HL-60/S4 treated with phorbol 12-myristate 13-acetate at 8.2 ng/mL for 4 days and 3 days (cell line): ENCODE measurements around the gene SIX3.

Experiments used
- in situ Hi-C: fragments of 300-500 bp; cut with MboI; formaldehyde crosslinking; loops from 2 replicates; pipeline ENCODE4 v1.15.0; 2022; ENCODE audit warnings: low sequenced_read_pairs

The SIX3 gene

GRCh38 chr2:44980751-44981713 lies 39.5 kb downstream of the SIX3 start:
- in situ Hi-C loops: loop anchor here (10.0 to 25.0 kb wide), 2 partner anchors 514 to 606 kb away; no protein-coding TSS in a partner anchor

- in situ Hi-C loops: loop anchor here (10.0 to 25.0 kb wide), 2 partner anchors 513 to 606 kb away; no protein-coding TSS in a partner anchor
Observed at GRCh38 chr2:44981714-44982108, 40.2 kb downstream of the SIX3 start.

DNA sequence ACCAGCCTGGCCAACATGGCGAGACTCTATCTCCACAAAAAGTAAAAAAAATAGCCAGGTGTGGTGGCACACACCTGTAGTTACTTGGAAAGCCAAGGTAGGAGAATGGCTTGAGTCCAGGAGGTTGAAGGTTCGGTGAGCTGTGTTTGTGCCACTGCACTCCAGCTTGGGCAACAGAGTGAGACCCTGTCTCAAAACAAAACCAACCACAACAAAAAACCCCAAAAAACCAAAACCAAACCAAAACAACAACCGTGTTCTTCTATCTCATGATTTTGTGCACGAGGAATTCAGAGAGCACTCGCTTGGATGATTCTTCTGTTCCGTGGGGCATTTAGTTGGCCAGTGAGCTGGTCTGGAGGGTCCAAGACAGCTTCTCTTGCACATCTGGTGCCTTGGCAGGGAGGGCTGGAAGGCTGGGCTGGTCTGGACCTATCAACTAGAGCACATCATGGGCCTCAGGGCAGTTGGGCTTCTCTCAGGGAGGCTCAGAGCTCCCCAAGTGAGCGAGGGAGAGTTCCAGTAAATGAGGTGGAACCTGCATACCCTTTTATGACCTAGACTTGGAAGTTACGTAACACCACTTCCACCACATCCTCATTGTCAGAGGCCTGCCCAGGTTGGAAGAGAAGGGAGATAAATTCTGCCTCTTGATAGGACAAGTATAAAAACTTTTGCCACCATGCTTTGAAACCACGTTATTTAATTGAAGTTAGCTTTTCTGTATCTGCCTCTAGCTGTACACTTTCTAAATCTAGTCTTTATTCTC lies 42.5 kb downstream of the SIX3 start:
- in situ Hi-C loops: loop anchor here (10.0 to 25.0 kb wide), 2 partner anchors 511 to 603 kb away; no protein-coding TSS in a partner anchor

- in situ Hi-C loops: loop anchor here (10.0 to 25.0 kb wide), 2 partner anchors 506 to 598 kb away; no protein-coding TSS in a partner anchor
Observed at GRCh38 chr2:44989176-44989575, 47.7 kb downstream of the SIX3 start.

DNA sequence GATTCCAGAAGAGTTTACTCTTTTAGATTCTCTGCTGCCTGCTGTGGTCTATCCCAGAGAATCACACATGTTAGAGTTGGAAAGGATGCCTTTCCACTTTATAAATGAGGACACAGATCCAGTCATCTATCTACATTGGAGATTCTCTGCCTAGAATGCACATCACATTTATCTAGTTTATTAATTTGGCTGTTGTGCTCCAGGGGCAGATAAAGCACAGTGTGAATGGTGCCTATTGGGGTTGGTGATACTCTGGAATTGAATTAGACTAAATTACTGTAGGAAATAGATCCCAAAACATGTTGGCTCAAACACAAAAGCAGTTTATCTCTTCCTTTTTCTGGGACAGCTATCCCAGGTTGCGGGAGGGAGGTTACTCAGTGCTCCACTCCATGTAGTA lies 52.9 kb downstream of the SIX3 start:
- in situ Hi-C loops: loop anchor here (25.0 kb wide), 1 partner anchor 593 kb away; no protein-coding TSS in a partner anchor
